Astrocyte of the spinal cord (primary cell): Measurements from ENCODE around the gene SLC35C1.

Source experiments
- DNase-seq: peaks from one replicate; pipeline ENCODE4 v3.0.0; 2011; ENCODE audit warnings: low read depth, low spot score
- H3K4me3 ChIP-seq: 2 replicates; pipeline ENCODE4 v1.5.1; 2011; ENCODE audit warnings: low read depth, mild to moderate bottlenecking, low read length, moderate library complexity
- CTCF ChIP-seq: IDR thresholded peaks from 2 replicates; pipeline ENCODE4 v1.5.1; 2012; ENCODE audit warnings: low read depth, mild to moderate bottlenecking, low read length, inconsistent platforms
- in situ Hi-C: cut with HindIII; loops from 2 replicates; pipeline ENCODE4 v1.10.0; 2017; ENCODE audit warnings: low sequenced_read_pairs

Gene SLC35C1

GRCh38 chr11:45810431-45811108 is 5.6 kb downstream of the SLC35C1 start:
- no peak overlapping the region for H3K4me3 ChIP-seq
- in situ Hi-C loops = no loop called here
- no peak for TF ChIP-seq CTCF
- DNase-seq = no peak

DNA sequence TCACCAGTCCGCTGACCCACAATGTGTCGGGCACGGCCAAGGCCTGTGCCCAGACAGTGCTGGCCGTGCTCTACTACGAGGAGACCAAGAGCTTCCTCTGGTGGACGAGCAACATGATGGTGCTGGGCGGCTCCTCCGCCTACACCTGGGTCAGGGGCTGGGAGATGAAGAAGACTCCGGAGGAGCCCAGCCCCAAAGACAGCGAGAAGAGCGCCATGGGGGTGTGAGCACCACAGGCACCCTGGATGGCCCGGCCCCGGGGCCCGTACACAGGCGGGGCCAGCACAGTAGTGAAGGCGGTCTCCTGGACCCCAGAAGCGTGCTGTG is 6.1 kb downstream of the SLC35C1 start:
- no peak overlapping the region for H3K4me3 ChIP-seq
- TF ChIP-seq CTCF = no peak
- in situ Hi-C loops = no loop called here
- no peak for DNase-seq

DNA sequence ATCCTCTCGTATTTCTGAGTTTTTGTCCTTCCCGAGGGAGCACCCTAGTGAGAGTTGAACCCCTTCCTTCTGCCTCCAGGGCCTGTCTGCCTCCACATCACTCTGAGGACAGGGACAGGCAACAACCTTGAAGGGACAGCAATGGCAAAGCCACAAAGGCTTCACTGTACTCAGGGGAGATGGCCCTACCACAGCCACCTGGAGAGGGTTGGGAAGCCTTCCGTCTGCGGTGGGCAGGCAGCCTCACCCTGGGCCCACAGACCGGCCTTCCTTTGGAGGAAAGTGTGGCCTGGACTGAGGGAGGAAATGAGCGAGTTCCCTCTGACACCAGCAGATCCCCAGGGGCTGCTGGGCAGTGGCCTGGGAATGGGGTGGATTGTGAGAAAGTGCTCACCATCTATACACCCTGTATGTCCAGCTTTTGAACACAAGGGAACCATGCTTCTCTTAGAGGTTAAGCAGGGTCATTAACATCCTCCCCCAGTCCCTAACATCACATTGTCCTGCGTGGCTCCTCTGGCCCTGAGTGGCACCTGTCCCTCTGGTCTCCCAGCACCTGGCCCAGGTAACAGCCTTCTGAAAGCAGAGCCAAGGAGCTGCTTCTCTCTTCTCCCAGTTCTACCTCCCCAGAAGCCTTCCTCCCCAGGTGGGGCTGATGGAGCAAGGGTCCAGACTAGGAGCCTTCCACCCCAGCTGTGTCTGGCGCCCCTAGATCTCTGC is 6.8 kb downstream of the SLC35C1 start:
- TF ChIP-seq CTCF = no peak
- no peak overlapping the region for H3K4me3 ChIP-seq
- DNase-seq = no peak
- in situ Hi-C loops = no loop called here

DNA sequence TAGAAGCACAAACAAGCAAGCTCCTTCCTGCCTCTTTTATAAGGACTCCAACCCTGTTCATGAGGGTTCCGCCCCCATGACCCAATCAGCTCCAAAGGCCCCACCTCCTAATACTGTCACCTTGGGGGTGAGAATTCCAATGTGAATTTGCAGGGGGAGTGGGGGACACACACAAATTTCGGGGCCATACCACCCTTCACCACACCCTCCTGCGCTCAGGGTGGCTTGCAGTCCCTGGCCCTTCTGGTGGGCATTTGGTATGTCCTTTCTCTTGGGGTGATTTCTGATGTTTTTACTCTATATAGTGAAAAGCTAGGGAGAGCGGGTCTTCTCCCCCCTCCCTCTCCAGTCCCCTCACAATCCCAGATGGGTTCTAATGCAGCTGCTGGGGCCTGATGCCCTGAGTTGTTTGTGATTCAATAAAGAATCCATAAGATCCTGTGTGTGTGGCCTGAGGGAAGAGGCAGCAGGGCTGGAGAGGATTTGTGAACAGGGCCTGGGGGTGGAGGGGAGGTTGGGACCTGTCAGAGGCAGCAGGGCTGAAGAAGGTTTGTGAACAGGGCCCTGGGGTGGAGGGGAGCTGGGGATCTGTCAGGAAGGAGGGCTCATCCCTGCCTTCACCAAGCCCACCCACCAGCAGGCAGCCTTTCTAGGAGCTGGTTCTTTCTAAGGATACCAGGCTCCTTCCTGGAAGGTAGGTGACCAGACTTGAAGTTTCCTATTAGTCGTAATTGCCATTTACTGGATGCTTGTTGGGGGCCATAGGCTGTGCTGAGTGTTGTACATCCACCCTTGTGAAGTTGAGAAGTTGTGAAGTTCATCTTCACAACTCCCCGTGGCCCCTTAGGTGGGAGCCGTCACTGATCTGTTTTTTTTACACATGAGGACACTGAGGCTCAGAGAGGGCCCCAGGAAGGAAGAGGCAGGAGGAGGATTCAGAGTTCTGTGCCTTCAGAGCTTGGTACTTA is 7.9 kb downstream of the SLC35C1 start:
- in situ Hi-C loops = no loop called here
- no peak overlapping the region for H3K4me3 ChIP-seq
- DNase-seq = no peak
- TF ChIP-seq CTCF = no peak

- peak; percentile 17 for DNase-seq
- H3K4me3 ChIP-seq = no peak overlapping the region
- in situ Hi-C loops = no loop called here
- TF ChIP-seq CTCF = no peak
Measured at GRCh38 chr11:45815747-45816146, 10.8 kb downstream of the SLC35C1 start.

DNA sequence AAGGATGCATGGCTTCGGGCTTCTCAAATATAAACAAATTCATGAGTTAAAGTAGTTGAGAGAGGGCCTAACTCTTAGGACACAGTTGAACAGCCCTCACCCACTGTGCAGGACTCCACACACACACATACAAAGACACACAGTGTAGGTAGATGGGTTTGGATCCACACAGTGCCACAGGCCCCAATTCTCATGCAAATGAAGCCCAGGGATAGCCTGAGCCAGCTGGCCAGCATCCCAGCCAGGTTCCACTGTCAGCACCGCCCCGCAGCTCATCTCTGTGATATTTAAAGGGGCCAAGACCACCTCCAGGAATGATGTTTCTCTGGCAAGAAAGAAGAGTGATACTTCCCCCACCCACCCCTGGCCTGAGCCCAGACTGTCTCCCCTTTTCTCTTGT is 11.7 kb downstream of the SLC35C1 start:
- no peak for TF ChIP-seq CTCF
- H3K4me3 ChIP-seq = no peak overlapping the region
- DNase-seq = no peak
- in situ Hi-C loops = no loop called here
